C4-2B (cell line): ENCODE results near the gene KCNIP1.

ENCODE experiments used
- H3K27ac ChIP-seq: fragments of 450-650 bp; 2 replicates; pipeline ENCODE4 v1.5.1; 2017
- CTCF ChIP-seq: fragments of 450-650 bp; conservative IDR thresholded peaks from 2 replicates; pipeline ENCODE4 v1.5.1; 2017; ENCODE audit warnings: mild to moderate bottlenecking
- ZFX ChIP-seq: fragments of 450-650 bp; IDR thresholded peaks from 2 replicates; pipeline ENCODE4 v1.6.1; 2017

Gene KCNIP1

GRCh38 chr5:170709640-170710039 is 205.8 kb downstream of the KCNIP1 start:
- H3K27ac ChIP-seq, result no peak overlapping the region
- TF ChIP-seq CTCF, result no peak
- no peak for TF ChIP-seq ZFX

- TF ChIP-seq ZFX (no peak), CTCF (no peak)
- H3K27ac ChIP-seq, result no peak overlapping the region
Observed at GRCh38 chr5:170711300-170711699, 207.5 kb downstream of the KCNIP1 start.

- TF ChIP-seq CTCF (no peak), ZFX (no peak)
- no peak overlapping the region for H3K27ac ChIP-seq
Observed at GRCh38 chr5:170715141-170715540, 211.3 kb downstream of the KCNIP1 start.

GRCh38 chr5:170716396-170716795 is 212.6 kb downstream of the KCNIP1 start:
- TF ChIP-seq CTCF (no peak), ZFX (no peak)
- H3K27ac ChIP-seq, result no peak overlapping the region

GRCh38 chr5:170719551-170719950 is 215.7 kb downstream of the KCNIP1 start:
- no peak overlapping the region for H3K27ac ChIP-seq
- TF ChIP-seq CTCF (no peak), ZFX (no peak)

- TF ChIP-seq CTCF (no peak), ZFX (no peak)
Observed at GRCh38 chr5:170720179-170720578, 216.4 kb downstream of the KCNIP1 start.

GRCh38 chr5:170720984-170721383 is 217.2 kb downstream of the KCNIP1 start:
- no peak overlapping the region for H3K27ac ChIP-seq
- TF ChIP-seq CTCF, result no peak
- TF ChIP-seq ZFX, result no peak

More at GRCh38 chr5:170720179-170720578, 216.4 kb downstream of the KCNIP1 start:
- H3K27ac ChIP-seq, result no peak overlapping the region
